ENCODE data around the gene MOCS2. TPM values are rescaled to one million over a fixed set of nuclear protein-coding genes. Genes with fewer than 3 reads are reported as not detected.

MOCS2 gene
- total and polyA plus RNA-seq, 2 experiments from 2014 or later: 45.8 to 54.9 TPM

GRCh38 chr5:53087171-53087570 lies 22.4 kb downstream of the MOCS2 start:
- TF ChIP-seq EZH2phosphoT487 (IDR thresholded peaks at IDR 0.05; ENCODE audit: low read depth, severe bottlenecking, unreplicated experiment) (no peak), EZH2 (IDR thresholded peaks at IDR 0.05; ENCODE audit: borderline replicate concordance) (no peak)
- TF ChIP-seq, protein P1, sequence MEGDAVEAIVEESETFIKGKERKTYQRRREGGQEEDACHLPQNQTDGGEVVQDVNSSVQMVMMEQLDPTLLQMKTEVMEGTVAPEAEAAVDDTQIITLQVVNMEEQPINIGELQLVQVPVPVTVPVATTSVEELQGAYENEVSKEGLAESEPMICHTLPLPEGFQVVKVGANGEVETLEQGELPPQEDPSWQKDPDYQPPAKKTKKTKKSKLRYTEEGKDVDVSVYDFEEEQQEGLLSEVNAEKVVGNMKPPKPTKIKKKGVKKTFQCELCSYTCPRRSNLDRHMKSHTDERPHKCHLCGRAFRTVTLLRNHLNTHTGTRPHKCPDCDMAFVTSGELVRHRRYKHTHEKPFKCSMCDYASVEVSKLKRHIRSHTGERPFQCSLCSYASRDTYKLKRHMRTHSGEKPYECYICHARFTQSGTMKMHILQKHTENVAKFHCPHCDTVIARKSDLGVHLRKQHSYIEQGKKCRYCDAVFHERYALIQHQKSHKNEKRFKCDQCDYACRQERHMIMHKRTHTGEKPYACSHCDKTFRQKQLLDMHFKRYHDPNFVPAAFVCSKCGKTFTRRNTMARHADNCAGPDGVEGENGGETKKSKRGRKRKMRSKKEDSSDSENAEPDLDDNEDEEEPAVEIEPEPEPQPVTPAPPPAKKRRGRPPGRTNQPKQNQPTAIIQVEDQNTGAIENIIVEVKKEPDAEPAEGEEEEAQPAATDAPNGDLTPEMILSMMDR (IDR thresholded peaks at IDR 0.05; ENCODE audit: poor library complexity): no peak
- no peak overlapping the region for H3K27ac ChIP-seq

GRCh38 chr5:53084546-53085255 lies 24.9 kb downstream of the MOCS2 start:
- DNase-seq (ENCODE audit: low spot score): no peak
- no peaks in the 10 kb centered on the region for H3K9me2 ChIP-seq (replicated peaks; ENCODE audit: insufficient read depth)
- no peak overlapping the region for H3K4me2 ChIP-seq
- H3K27ac ChIP-seq: no peak overlapping the region
- no peak overlapping the region for H2AFZ ChIP-seq
- no peaks in the 10 kb centered on the region for H3K9me3 ChIP-seq (ENCODE audit: low read depth)
- no peak overlapping the region for H3K4me3 ChIP-seq
- no peaks in the 10 kb centered on the region for H3K4me1 ChIP-seq (ENCODE audit: insufficient read depth)
- TF ChIP-seq, protein P1 (IDR thresholded peaks at IDR 0.05; ENCODE audit: poor library complexity): no peak
- no peak for TF ChIP-seq EZH2phosphoT487 (IDR thresholded peaks at IDR 0.05; ENCODE audit: low read depth, severe bottlenecking, unreplicated experiment)
- no peaks in the 10 kb centered on the region for H3K36me3 ChIP-seq (replicated peaks; ENCODE audit: insufficient read depth, low read depth)
- no peaks in the 10 kb centered on the region for H3K27me3 ChIP-seq
- whole genome bisulfite sequencing (ENCODE audit: low lambda C conversion rate, missing lambda C conversion rate): 89% methylated on average over 4 of the region's 4 CpGs
- no peaks in the 10 kb centered on the region for H3K79me2 ChIP-seq
- no peaks in the 10 kb centered on the region for H4K20me1 ChIP-seq (ENCODE audit: insufficient read depth, poor library complexity, severe bottlenecking)

More at GRCh38 chr5:53087171-53087570, 22.4 kb downstream of the MOCS2 start:
- H3K4me3 ChIP-seq: no peak overlapping the region
- no peaks in the 10 kb centered on the region for H3K79me2 ChIP-seq
- no peaks in the 10 kb centered on the region for H3K4me1 ChIP-seq (ENCODE audit: insufficient read depth)
- 100% methylated on average over 1 of the region's 1 CpG for WGBS (ENCODE audit: low lambda C conversion rate, missing lambda C conversion rate)
- no peak for DNase-seq (ENCODE audit: low spot score)
- H3K27me3 ChIP-seq: no peaks in the 10 kb centered on the region
- no peaks in the 10 kb centered on the region for H3K9me2 ChIP-seq (replicated peaks; ENCODE audit: insufficient read depth)
- no peak overlapping the region for H3K4me2 ChIP-seq
- H3K36me3 ChIP-seq (replicated peaks; ENCODE audit: insufficient read depth, low read depth): no peaks in the 10 kb centered on the region
- no peaks in the 10 kb centered on the region for H4K20me1 ChIP-seq (ENCODE audit: insufficient read depth, poor library complexity, severe bottlenecking)
- H2AFZ ChIP-seq: no peak overlapping the region
- H3K9me3 ChIP-seq (ENCODE audit: low read depth): no peaks in the 10 kb centered on the region

- no peaks in the 10 kb centered on the region for H3K9me3 ChIP-seq (ENCODE audit: low read depth)
- H3K27me3 ChIP-seq: no peaks in the 10 kb centered on the region
- H3K27ac ChIP-seq: no peak overlapping the region
- H3K4me3 ChIP-seq: no peak overlapping the region
- no peak for DNase-seq (ENCODE audit: low spot score)
- H3K4me2 ChIP-seq: no peak overlapping the region
- H3K9me2 ChIP-seq (replicated peaks; ENCODE audit: insufficient read depth): no peaks in the 10 kb centered on the region
- no peak overlapping the region for H2AFZ ChIP-seq
- H4K20me1 ChIP-seq (ENCODE audit: insufficient read depth, poor library complexity, severe bottlenecking): no peaks in the 10 kb centered on the region
- TF ChIP-seq EZH2phosphoT487 (IDR thresholded peaks at IDR 0.05; ENCODE audit: low read depth, severe bottlenecking, unreplicated experiment) (no peak), EZH2 (IDR thresholded peaks at IDR 0.05; ENCODE audit: borderline replicate concordance) (no peak)
- TF ChIP-seq, protein P1 (IDR thresholded peaks at IDR 0.05; ENCODE audit: poor library complexity): no peak
- H3K79me2 ChIP-seq: no peaks in the 10 kb centered on the region
- H3K36me3 ChIP-seq (replicated peaks; ENCODE audit: insufficient read depth, low read depth): no peaks in the 10 kb centered on the region
- no peaks in the 10 kb centered on the region for H3K4me1 ChIP-seq (ENCODE audit: insufficient read depth)
These were observed 25.6 kb downstream of the MOCS2 start for GRCh38 chr5:53083927-53084326.

All from hepatocyte (in vitro differentiated cells).